A549 (cell line): Measurements from ENCODE around the gene SKA2. TPM values are rescaled to one million over a fixed set of nuclear protein-coding genes. Genes with fewer than 3 reads are reported as not detected.

Source experiments
- ATAC-seq, 2 experiments: fragments of 200-7000 bp in 1 of 2; fragments of >200 bp in 1 of 2; cut with Nextera tagmentation in 1 of 2; cut with Tn5 transposase in 1 of 2; 3 replicates each; pipeline versions ENCODE4 v1.8.0 to v1.9.1; 2018 to 2020; ENCODE audit warnings: mild to moderate bottlenecking in 1 of 2, moderate library complexity in 1 of 2
- CTCF ChIA-PET: fragments of 300-600 bp; sonication (Branson Sonifier 250); formaldehyde crosslinking; extraction: SDS; loops from one replicate; lab custom pipeline; 2021; ENCODE audit warnings: antibody characterized with exemption, inconsistent platforms; lab: Yijun Ruan, JAX
- POLR2A ChIA-PET: fragments of 350-600 bp; formaldehyde crosslinking; extraction: SDS; loops from one replicate; lab custom pipeline; 2021; ENCODE audit warnings: antibody characterized with exemption, inconsistent platforms; lab: Yijun Ruan, JAX
- DNase-seq, 2 experiments: peaks; one replicate each; pipeline versions ENCODE4 v3.0.0 to v3.0.0-alpha.2; 2011 to 2016; ENCODE audit warnings: low read depth in 1 of 2, low spot score in 1 of 2
- FAIRE-seq: peaks from 2 replicates; lab custom pipeline; 2011; peaks lifted over from hg19 to GRCh38; lab: Jason Lieb, UNC
- H3K27ac ChIP-seq, 2 experiments: fragments of >200 bp; sonication (Bioruptor Twin); formaldehyde crosslinking; 3 replicates each; pipeline ENCODE4 v1.5.1; 2016 to 2017
- H3K4me1 ChIP-seq: fragments of >200 bp; sonication (Bioruptor Twin); formaldehyde crosslinking; 3 replicates; pipeline ENCODE4 v1.6.1; 2016
- H3K4me2 ChIP-seq: fragments of >200 bp; sonication (Bioruptor Twin); formaldehyde crosslinking; 3 replicates; pipeline ENCODE4 v1.6.1; 2016
- H3K4me3 ChIP-seq: fragments of >200 bp; sonication (Bioruptor Twin); formaldehyde crosslinking; 3 replicates; pipeline ENCODE4 v1.5.1; 2016
- H3K9me3 ChIP-seq: fragments of >200 bp; sonication (Bioruptor Twin); formaldehyde crosslinking; 3 replicates; pipeline ENCODE4 v1.6.1; 2016
- ATOH8 ChIP-seq: fragments of 250-450 bp; sonication (Bioruptor Pico); IDR thresholded peaks from 2 replicates; pipeline ENCODE4 v1.5.0; 2020; ENCODE audit warnings: low read depth, mild to moderate bottlenecking, moderate library complexity
- CEBPB ChIP-seq, 2 experiments: fragments of >200 bp in 1 of 2; sonication (Bioruptor Twin) in 1 of 2; formaldehyde crosslinking in 1 of 2; IDR thresholded peaks; 2 replicates each; pipeline ENCODE4 v1.6.1; 2012 to 2016
- CHD2 ChIP-seq: fragments of 150-350 bp; IDR thresholded peaks from 2 replicates; pipeline ENCODE4 v1.6.1; 2014; ENCODE audit warnings: low read length; ENCODE audit not compliant: partially characterized antibody
- CHD4 ChIP-seq: fragments of 200-600 bp; sonication (generic); IDR thresholded peaks from 2 replicates; pipeline ENCODE4 v1.6.1; 2016; ENCODE audit warnings: antibody characterized with exemption, mild to moderate bottlenecking, borderline replicate concordance
- CTCF ChIP-seq: fragments of >200 bp; sonication (Bioruptor Twin); formaldehyde crosslinking; IDR thresholded peaks from 3 replicates; pipeline ENCODE4 v1.5.1; 2016
- E2F6 ChIP-seq: IDR thresholded peaks from 2 replicates; pipeline ENCODE4 v1.6.1; 2012; ENCODE audit warnings: low read depth, borderline replicate concordance
- EHMT2 ChIP-seq: fragments of 200-600 bp; sonication (generic); IDR thresholded peaks from 2 replicates; pipeline ENCODE4 v1.6.1; 2016; ENCODE audit warnings: antibody characterized with exemption, low read depth, mild to moderate bottlenecking, moderate library complexity
- EP300 ChIP-seq, 2 experiments: fragments of >200 bp; sonication (Bioruptor Twin); formaldehyde crosslinking; IDR thresholded peaks; 2 replicates in 1 of 2; 3 replicates in 1 of 2; pipeline ENCODE4 v1.6.1; 2016 to 2017
- ESRRA ChIP-seq: fragments of 150-350 bp; IDR thresholded peaks from 2 replicates; pipeline ENCODE4 v1.6.1; 2014; ENCODE audit warnings: mild to moderate bottlenecking, low read length, borderline replicate concordance
- FOSB ChIP-seq: fragments of 250-450 bp; sonication (Bioruptor Pico); IDR thresholded peaks from 2 replicates; pipeline ENCODE4 v1.5.0; 2020; ENCODE audit warnings: mild to moderate bottlenecking, moderate library complexity
- GATA3 ChIP-seq: IDR thresholded peaks from 2 replicates; pipeline ENCODE4 v1.6.1; 2012; ENCODE audit warnings: borderline replicate concordance
- HDAC2 ChIP-seq: fragments of 200-600 bp; sonication (generic); IDR thresholded peaks from 2 replicates; pipeline ENCODE4 v1.6.1; 2016
- HOXB5 ChIP-seq: fragments of 250-450 bp; sonication (Bioruptor Pico); IDR thresholded peaks from 2 replicates; pipeline ENCODE4 v1.5.0; 2020; ENCODE audit warnings: mild to moderate bottlenecking, moderate library complexity
- JUN ChIP-seq, 2 experiments: fragments of >200 bp; sonication (Bioruptor Twin); formaldehyde crosslinking; IDR thresholded peaks; 2 replicates in 1 of 2; 3 replicates in 1 of 2; pipeline ENCODE4 v1.6.1; 2016 to 2017
- KDM5A ChIP-seq: fragments of 200-600 bp; sonication (generic); IDR thresholded peaks from 2 replicates; pipeline ENCODE4 v1.6.1; 2016; ENCODE audit warnings: antibody characterized with exemption, mild to moderate bottlenecking
- MAFK ChIP-seq: fragments of 450-650 bp; IDR thresholded peaks from 2 replicates; pipeline ENCODE4 v1.6.1; 2014; ENCODE audit not compliant: partially characterized antibody
- MAZ ChIP-seq: fragments of 150-350 bp; IDR thresholded peaks from 2 replicates; pipeline ENCODE4 v1.6.1; 2014; ENCODE audit warnings: antibody characterized with exemption, low read depth, low read length, borderline replicate concordance
- NR3C1 ChIP-seq: fragments of >200 bp; sonication (Bioruptor Twin); formaldehyde crosslinking; IDR thresholded peaks from 3 replicates; pipeline ENCODE4 v1.6.1; 2017
- PHF8 ChIP-seq: fragments of 200-600 bp; sonication (generic); IDR thresholded peaks from 2 replicates; pipeline ENCODE4 v1.6.1; 2016; ENCODE audit warnings: low read depth, mild to moderate bottlenecking, antibody characterized with exemption, moderate library complexity, borderline replicate concordance
- POLR2A ChIP-seq: IDR thresholded peaks from 2 replicates; pipeline ENCODE4 v1.6.1; 2012; ENCODE audit warnings: mild to moderate bottlenecking, low read length
- POLR2AphosphoS2 ChIP-seq: conservative IDR thresholded peaks from 2 replicates; pipeline ENCODE4 v1.6.1; 2012; ENCODE audit warnings: low read length, improper control_type of control experiment, inconsistent platforms
- RARB ChIP-seq: fragments of 250-450 bp; sonication (Bioruptor Pico); IDR thresholded peaks from 2 replicates; pipeline ENCODE4 v1.8.0; 2021; ENCODE audit warnings: mild to moderate bottlenecking, moderate library complexity
- RCOR1 ChIP-seq: fragments of 150-350 bp; IDR thresholded peaks from 2 replicates; pipeline ENCODE4 v1.6.1; 2014; ENCODE audit warnings: antibody characterized with exemption, low read length, low read depth
- RFX5 ChIP-seq: fragments of 450-650 bp; IDR thresholded peaks from 2 replicates; pipeline ENCODE4 v1.7.1; 2014; ENCODE audit warnings: antibody characterized with exemption, mild to moderate bottlenecking, moderate library complexity
- RNF2 ChIP-seq: fragments of 200-600 bp; sonication (generic); IDR thresholded peaks from 2 replicates; pipeline ENCODE4 v1.6.1; 2016; ENCODE audit warnings: low read depth, mild to moderate bottlenecking, antibody characterized with exemption, moderate library complexity, borderline replicate concordance
- SREBF2 ChIP-seq: fragments of 450-650 bp; IDR thresholded peaks from 2 replicates; pipeline ENCODE4 v1.6.1; 2014; ENCODE audit warnings: mild to moderate bottlenecking, moderate library complexity
- TFCP2L1 ChIP-seq: fragments of 250-450 bp; sonication (Bioruptor Pico); IDR thresholded peaks from 2 replicates; pipeline ENCODE4 v1.5.0; 2021; ENCODE audit warnings: mild to moderate bottlenecking
- TP53 ChIP-seq: fragments of 250-450 bp; sonication (Bioruptor Pico); IDR thresholded peaks from 2 replicates; pipeline ENCODE4 v1.5.0; 2021; ENCODE audit warnings: mild to moderate bottlenecking, moderate library complexity
- ZFP36 ChIP-seq: fragments of 450-650 bp; IDR thresholded peaks from 2 replicates; pipeline ENCODE4 v1.6.1; 2014; ENCODE audit warnings: borderline replicate concordance; ENCODE audit not compliant: partially characterized antibody
- ZNF302 ChIP-seq: fragments of 250-450 bp; sonication (Bioruptor Pico); IDR thresholded peaks from 2 replicates; pipeline ENCODE4 v1.9.0; 2021; ENCODE audit warnings: inconsistent platforms, mild to moderate bottlenecking, moderate library complexity
- WGBS: methylation state at CpG from one replicate; pipeline ENCODE4 v1.1.6; 2017; ENCODE audit errors: missing lambda C conversion rate; 5-methylcytosine and 5-hydroxymethylcytosine counted together
- polyA plus RNA-seq, 4 experiments: library from polyadenylated mRNA; depleted of rRNA in 3 of 4; stranded (reverse); fragments of >200 nt; fragmentation: RNase III in 1 of 4; extraction: RNeasy Plus Mini Kit Qiagen cat#74134 plus additional on column Dnase treatment in 1 of 4; gene quantifications; 2 replicates in 3 of 4; 3 replicates in 1 of 4; pipeline ENCODE4 v1.2.3, GENCODE V29; 2011 to 2017

Gene SKA2
- polyA plus RNA-seq, 2 of the 4 experiments (the other 2 are of a cell fraction) = 59.6 to 147 TPM

GRCh38 chr17:59193336-59193862 lies 38.4 kb upstream of the SKA2 start:
- DNase-seq (no peak), FAIRE-seq (no peak), ATAC-seq (no peak)
- Histone ChIP-seq H3K4me3 (no peak overlapping the region), H3K27ac (no peak overlapping the region), H3K4me1 (0 out of 3 replicates have a peak, but pooled peaks cover 4% of the 10 kb centered on the region), H3K9me3 (no peaks in the 10 kb centered on the region), H3K4me2 (no peak overlapping the region)
- ChIA-PET CTCF (interaction anchor here (0.5 to 1.2 kb wide), 4 partner anchors 8 to 23 kb away, joined by 3 read pairs; no protein-coding TSS in a partner anchor), POLR2A (no interaction called here)
- no peak for TF ChIP-seq ZFP36
- no peak for TF ChIP-seq TFCP2L1 (CRISPR knock-in tag)
- no peak for TF ChIP-seq RARB (CRISPR knock-in tag)
- TF ChIP-seq CHD2 = no peak
- TF ChIP-seq SREBF2 = no peak
- no peak for TF ChIP-seq NR3C1
- no peak for TF ChIP-seq ATOH8 (CRISPR knock-in tag)
- no peak for TF ChIP-seq TP53
- TF ChIP-seq ESRRA = no peak
- no peak for TF ChIP-seq POLR2A
- no peak for TF ChIP-seq PHF8
- no peak for TF ChIP-seq POLR2AphosphoS2
- TF ChIP-seq CEBPB (IDR thresholded peaks at IDR 0.05) = no peak
- TF ChIP-seq CTCF = no peak
- no peak for TF ChIP-seq KDM5A
- 90% methylated on average over 3 of the region's 3 CpGs for WGBS

GRCh38 chr17:59190806-59191205 lies 35.8 kb upstream of the SKA2 start:
- H3K9me3 ChIP-seq = no peaks in the 10 kb centered on the region
- ATAC-seq (no peak; a peak in 1 of 6 replicates), FAIRE-seq (no peak)
- H3K4me2 ChIP-seq = no peak overlapping the region
- no peak overlapping the region for H3K4me3 ChIP-seq
- H3K27ac ChIP-seq = no peak overlapping the region
- TF ChIP-seq JUN (IDR thresholded peaks at IDR 0.05) = no peak
- no peak for TF ChIP-seq RCOR1
- no peak for TF ChIP-seq FOSB (CRISPR knock-in tag)
- TF ChIP-seq RFX5 = no peak
- no peak for TF ChIP-seq EHMT2
- TF ChIP-seq HDAC2 = no peak
- TF ChIP-seq GATA3 = no peak
- TF ChIP-seq MAZ = no peak
- TF ChIP-seq RNF2 = no peak
- TF ChIP-seq MAFK = no peak
- TF ChIP-seq E2F6 = no peak
- no peak for TF ChIP-seq ESRRA
- TF ChIP-seq SREBF2 = no peak
- no peak for TF ChIP-seq CHD4
- TF ChIP-seq CTCF = no peak
- TF ChIP-seq EP300 (IDR thresholded peaks at IDR 0.05) = no peak
- TF ChIP-seq HOXB5 = no peak
- TF ChIP-seq TP53 = no peak
- no peak for TF ChIP-seq ZNF302 (CRISPR knock-in tag)
- TF ChIP-seq, all 56 proteins: peak for 0
- ChIA-PET CTCF (interaction anchor here (0.9 to 1.1 kb wide), 2 partner anchors 25 to 120 kb away, joined by 3 read pairs; no protein-coding TSS in a partner anchor), POLR2A (no interaction called here)
- DNase-seq = no peak
- 0 out of 3 replicates have a peak, but pooled peaks cover 4% of the 10 kb centered on the region for H3K4me1 ChIP-seq
- 100% methylated on average over 2 of the region's 2 CpGs for WGBS
